ENCODE results near the gene LEMD2. TPM values are rescaled to one million over a fixed set of nuclear protein-coding genes. Genes with fewer than 3 reads are reported as not detected.
"Not testable (repeated sequence)": the region's sequence is repeated elsewhere in the genome, so short reads cannot be mapped to it uniquely, and the experiment has no call there.

Gene LEMD2
- 48.5 and 52.3 TPM in 2 replicates for polyA plus RNA-seq (2014; cell fraction: cytosol; rRNA removed)
- 107 and 111 TPM in 2 replicates for polyA plus RNA-seq (2014; cell fraction: nucleus; rRNA removed)

- DNase-seq (ENCODE audit: low spot score) = peak; percentile 89
These were observed at the start of gene LEMD2 for GRCh38 chr6:33788694-33789549. TSS of gene LEMD2 (minus strand) at chr6:33789130. CDS start at chr6:33789116, 14 bp downstream.

- DNase-seq (ENCODE audit: low spot score) = peak; percentile 36
These were observed 49.2 kb upstream of the LEMD2 start for GRCh38 chr6:33837971-33838665.

GRCh38 chr6:33836806-33837469, 48.0 kb upstream of the LEMD2 start:
- no peak for DNase-seq (ENCODE audit: low spot score)

GRCh38 chr6:33834401-33835392, 45.8 kb upstream of the LEMD2 start:
- peak; percentile 65 for DNase-seq (ENCODE audit: low spot score)

GRCh38 chr6:33833599-33833998, 44.7 kb upstream of the LEMD2 start:
- DNase-seq (ENCODE audit: low spot score) = no peak

GRCh38 chr6:33832831-33833230, 43.9 kb upstream of the LEMD2 start:
- not testable (repeated sequence) for DNase-seq (ENCODE audit: low spot score)

GRCh38 chr6:33831725-33832124, 42.8 kb upstream of the LEMD2 start:
- not testable (repeated sequence) for DNase-seq (ENCODE audit: low spot score)

GRCh38 chr6:33830635-33831240, 41.8 kb upstream of the LEMD2 start:
- DNase-seq (ENCODE audit: low spot score) = no peak

GRCh38 chr6:33828764-33829731, 40.1 kb upstream of the LEMD2 start:
- DNase-seq (ENCODE audit: low spot score) = peak; percentile 64

- no peak for DNase-seq (ENCODE audit: low spot score)
These were observed 39.5 kb upstream of the LEMD2 start for GRCh38 chr6:33828452-33828763.

GRCh38 chr6:33827546-33828451, 38.9 kb upstream of the LEMD2 start:
- no peak for DNase-seq (ENCODE audit: low spot score)

- DNase-seq (ENCODE audit: low spot score) = no peak
These were observed 37.6 kb upstream of the LEMD2 start for GRCh38 chr6:33826537-33826936.

- DNase-seq (ENCODE audit: low spot score) = no peak
These were observed 35.7 kb upstream of the LEMD2 start for GRCh38 chr6:33824461-33825154.

- no peak for DNase-seq (ENCODE audit: low spot score)
These were observed 34.9 kb upstream of the LEMD2 start for GRCh38 chr6:33823806-33824205.

- DNase-seq (ENCODE audit: low spot score) = peak; percentile 80
These were observed 33.9 kb upstream of the LEMD2 start for GRCh38 chr6:33822575-33823395.

- no peak for DNase-seq (ENCODE audit: low spot score)
These were observed 32.0 kb upstream of the LEMD2 start for GRCh38 chr6:33820784-33821520.
